Frontal cortex (tissue), 4 donors: ENCODE data around the gene NBAS. TPM values are rescaled to one million over a fixed set of nuclear protein-coding genes. Genes with fewer than 3 reads are reported as not detected.

Experiments
- DNase-seq, 2 donors: peaks; one replicate each; pipeline ENCODE4 v3.0.0; 2012; ENCODE audit warnings: low spot score in 2 of 2
- FAIRE-seq: peaks from 2 replicates; lab custom pipeline; 2012; peaks lifted over from hg19 to GRCh38; lab: Jason Lieb, UNC
- total RNA-seq: library from RNA; depleted of rRNA; stranded (reverse); fragments of >200 nt; gene quantifications from one replicate; pipeline ENCODE4 v1.2.3, GENCODE V29; 2014
- donor health status: control.
- donor health status: control.
- donor health status: control.

Gene NBAS
- total RNA-seq, 1 donor from 2014 or later, result 173 TPM

- no peak for FAIRE-seq
- peak; percentile 80 to 83 for DNase-seq
These were observed 30.7 kb upstream of the NBAS start, which contains the start of gene DDX1 for GRCh38 chr2:15591692-15592463. TSS of gene DDX1 (plus strand) at chr2:15591868. CDS start at chr2:15591934, 66 bp downstream.

- DNase-seq, result no peak
- FAIRE-seq, result no peak
These were observed 30.2 kb upstream of the NBAS start for GRCh38 chr2:15591373-15591691.

GRCh38 chr2:15588329-15588919, 27.3 kb upstream of the NBAS start:
- peak in 1 of 2 donors; percentile 22 for DNase-seq

GRCh38 chr2:15584767-15585469, 23.8 kb upstream of the NBAS start:
- FAIRE-seq, result no peak
- DNase-seq, result no peak

More at GRCh38 chr2:15588329-15588919, 27.3 kb upstream of the NBAS start:
- FAIRE-seq, result no peak

- DNase-seq, result no peak
- FAIRE-seq, result no peak
These were observed 23.2 kb upstream of the NBAS start for GRCh38 chr2:15584316-15584715.

GRCh38 chr2:15583826-15584225, 22.7 kb upstream of the NBAS start:
- FAIRE-seq, result no peak
- DNase-seq, result no peak

- no peak for FAIRE-seq
- no peak for DNase-seq
These were observed 21.7 kb upstream of the NBAS start for GRCh38 chr2:15582710-15583357.

- FAIRE-seq, result no peak
- DNase-seq, result no peak
These were observed 19.3 kb upstream of the NBAS start for GRCh38 chr2:15580451-15580850.

GRCh38 chr2:15579641-15580040, 18.5 kb upstream of the NBAS start:
- no peak for DNase-seq
- FAIRE-seq, result no peak

GRCh38 chr2:15577071-15577735, 16.1 kb upstream of the NBAS start:
- peak in 1 of 2 donors; percentile 52 for DNase-seq
- no peak for FAIRE-seq

GRCh38 chr2:15571729-15572128, 10.6 kb upstream of the NBAS start:
- FAIRE-seq, result no peak
- no peak for DNase-seq

- no peak for FAIRE-seq
These were observed 9.0 kb upstream of the NBAS start for GRCh38 chr2:15570104-15570503.

GRCh38 chr2:15568874-15569273, 7.7 kb upstream of the NBAS start:
- FAIRE-seq, result no peak
- no peak for DNase-seq

More at GRCh38 chr2:15570104-15570503, 9.0 kb upstream of the NBAS start:
- DNase-seq, result no peak

- DNase-seq (no peak), FAIRE-seq (no peak)
These were observed 5.8 kb upstream of the NBAS start for GRCh38 chr2:15566912-15567311.

- FAIRE-seq (no peak), DNase-seq (no peak)
These were observed 5.0 kb upstream of the NBAS start for GRCh38 chr2:15565994-15566671.

GRCh38 chr2:15565392-15565791, 4.3 kb upstream of the NBAS start:
- FAIRE-seq (no peak), DNase-seq (no peak)

- FAIRE-seq (no peak), DNase-seq (no peak)
These were observed 2.3 kb upstream of the NBAS start for GRCh38 chr2:15563227-15564100.

- FAIRE-seq (no peak), DNase-seq (no peak)
These were observed 1.4 kb upstream of the NBAS start for GRCh38 chr2:15562354-15563031.
